Keratinocyte (primary cell): ENCODE data around the gene DPP10. TPM values are rescaled to one million over a fixed set of nuclear protein-coding genes. Genes with fewer than 3 reads are reported as not detected.

ENCODE experiments used
- DNase-seq: peaks from one replicate; pipeline ENCODE4 v3.0.0-alpha.2; 2011; ENCODE audit warnings: low read depth, missing footprints, low spot score
- FAIRE-seq: peaks from 2 replicates; lab custom pipeline; 2011; peaks lifted over from hg19 to GRCh38; lab: Jason Lieb, UNC
- H2AFZ ChIP-seq: 2 replicates; pipeline ENCODE4 v1.6.0; 2012; ENCODE audit warnings: low read length, control low read depth, inconsistent platforms; ENCODE audit not compliant: control insufficient read depth
- H3K27ac ChIP-seq: 2 replicates; pipeline ENCODE4 v1.5.1; 2011; ENCODE audit warnings: low read length; ENCODE audit not compliant: control insufficient read depth, insufficient read depth
- H3K27me3 ChIP-seq: 3 replicates; pipeline ENCODE4 v1.6.0; 2011; ENCODE audit warnings: low read length; ENCODE audit not compliant: control insufficient read depth, insufficient read depth; ENCODE audit errors: extremely low read depth
- H3K36me3 ChIP-seq, 2 experiments: 2 replicates in 1 of 2; 3 replicates in 1 of 2; pipeline ENCODE4 v1.5.1; 2011; ENCODE audit warnings: low read length in 2 of 2, mild to moderate bottlenecking in 1 of 2; ENCODE audit not compliant: control insufficient read depth in 2 of 2, insufficient read depth in 2 of 2; ENCODE audit errors: extremely low read depth in 1 of 2
- H3K4me1 ChIP-seq: 3 replicates; pipeline ENCODE4 v1.5.1; 2011; ENCODE audit warnings: low read length; ENCODE audit not compliant: control insufficient read depth, insufficient read depth; ENCODE audit errors: extremely low read depth
- H3K4me2 ChIP-seq: 3 replicates; pipeline ENCODE4 v1.6.0; 2011; ENCODE audit warnings: low read depth, low read length; ENCODE audit not compliant: control insufficient read depth, insufficient read depth; ENCODE audit errors: extremely low read depth
- H3K4me3 ChIP-seq, 3 experiments: fragments of 200-600 bp in 1 of 3; sonication (generic) in 1 of 3; 2 replicates in 2 of 3; 3 replicates in 1 of 3; pipeline ENCODE4 v1.5.1; 2011 to 2016; ENCODE audit warnings: low read length in 3 of 3, mild to moderate bottlenecking in 3 of 3, control low read depth in 2 of 3, inconsistent platforms in 1 of 3, low read depth in 1 of 3, mixed read lengths in 1 of 3, mixed run types in 1 of 3, moderate library complexity in 1 of 3; ENCODE audit not compliant: control insufficient read depth in 2 of 3, insufficient read depth in 2 of 3; ENCODE audit errors: extremely low read depth in 1 of 3
- H3K79me2 ChIP-seq: 2 replicates; pipeline ENCODE4 v1.6.0; 2012; ENCODE audit warnings: low read length; ENCODE audit not compliant: control insufficient read depth, insufficient read depth
- H3K9ac ChIP-seq: 3 replicates; pipeline ENCODE4 v1.6.0; 2011; ENCODE audit warnings: low read length; ENCODE audit not compliant: control insufficient read depth, insufficient read depth; ENCODE audit errors: extremely low read depth
- H3K9me1 ChIP-seq: 3 replicates; pipeline ENCODE4 v1.6.0; 2011; ENCODE audit warnings: low read length; ENCODE audit not compliant: control insufficient read depth, insufficient read depth; ENCODE audit errors: extremely low read depth
- H3K9me3 ChIP-seq: 2 replicates; pipeline ENCODE4 v1.5.1; 2012; ENCODE audit warnings: low read depth, low read length; ENCODE audit not compliant: control insufficient read depth
- H4K20me1 ChIP-seq: 3 replicates; pipeline ENCODE4 v1.6.0; 2011; ENCODE audit warnings: low read length; ENCODE audit not compliant: control insufficient read depth, insufficient read depth; ENCODE audit errors: extremely low read depth
- EZH2 ChIP-seq: IDR thresholded peaks from one replicate; pipeline ENCODE4 v1.6.1; 2012; ENCODE audit warnings: inconsistent platforms, mild to moderate bottlenecking, low read length, moderate library complexity
- dilution Hi-C: fragments of 300-500 bp; cut with MboI; formaldehyde crosslinking; loops from one replicate; pipeline ENCODE4 v1.7.0; 2020; ENCODE audit warnings: low sequenced_read_pairs; ENCODE audit not compliant: extremely low pct_ligation_motif_present
- polyA plus RNA-seq, 5 experiments: library from polyadenylated mRNA; depleted of rRNA in 3 of 5; stranded (reverse) in 3 of 5; stranded (forward) in 1 of 5; unstranded in 1 of 5; fragments of >200 nt; gene quantifications; 1 replicate in 1 of 5; 2 replicates in 3 of 5; 3 replicates in 1 of 5; pipeline versions ENCODE4 v1.2.1 to v1.2.3, GENCODE V29; 2011 to 2012; ENCODE audit warnings: missing spikeins in 2 of 5, low read depth in 1 of 5, low replicate concordance in 1 of 5
- TF ChIP-seq, protein P1 (sequence below), 3 experiments: IDR thresholded peaks in 1 of 3; conservative IDR thresholded peaks in 1 of 3; optimal IDR thresholded peaks in 1 of 3; 2 replicates in 2 of 3; 3 replicates in 1 of 3; pipeline versions ENCODE3 to v1.5.1; 2011; ENCODE audit warnings: low read length in 3 of 3, mild to moderate bottlenecking in 3 of 3, moderate library complexity in 2 of 3, control low read depth in 1 of 3, inconsistent platforms in 1 of 3; ENCODE audit not compliant: insufficient read depth in 2 of 3; ENCODE audit errors: extremely low read depth in 1 of 3

DPP10 gene
- polyA plus RNA-seq, 1 donor (not counting 4 experiments of a cell fraction or from before 2014, with no cell fraction given), result not detected

DNA sequence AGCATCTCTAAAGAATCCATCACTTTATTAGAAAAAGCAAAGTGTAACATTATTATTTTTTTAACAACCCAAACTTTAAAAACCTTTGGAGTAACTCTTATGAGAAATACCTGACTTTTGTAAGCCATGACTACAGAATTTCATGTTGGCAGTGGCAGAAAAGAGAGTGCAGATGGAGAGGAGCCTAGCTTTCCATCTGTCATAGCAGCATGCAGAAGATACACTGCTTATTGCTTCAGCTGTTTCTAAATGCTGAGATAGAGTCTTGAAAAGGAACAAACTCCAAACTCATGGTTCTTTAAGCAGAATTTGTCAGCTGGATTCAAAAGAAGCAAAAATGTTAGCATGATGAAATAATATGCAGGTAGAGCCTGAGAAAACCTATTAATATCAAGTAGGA is 1130.3 kb downstream of the DPP10 start:
- no peaks in the 10 kb centered on the region for H4K20me1 ChIP-seq
- no peak for FAIRE-seq
- H3K79me2 ChIP-seq, result no peaks in the 10 kb centered on the region
- H3K36me3 ChIP-seq, result no peaks in the 10 kb centered on the region
- no peak overlapping the region for H3K27ac ChIP-seq
- H3K27me3 ChIP-seq, result no peaks in the 10 kb centered on the region
- dilution Hi-C loops, result no loop called here
- no peak overlapping the region for H3K4me3 ChIP-seq
- TF ChIP-seq EZH2, result no peak
- TF ChIP-seq, protein P1, sequence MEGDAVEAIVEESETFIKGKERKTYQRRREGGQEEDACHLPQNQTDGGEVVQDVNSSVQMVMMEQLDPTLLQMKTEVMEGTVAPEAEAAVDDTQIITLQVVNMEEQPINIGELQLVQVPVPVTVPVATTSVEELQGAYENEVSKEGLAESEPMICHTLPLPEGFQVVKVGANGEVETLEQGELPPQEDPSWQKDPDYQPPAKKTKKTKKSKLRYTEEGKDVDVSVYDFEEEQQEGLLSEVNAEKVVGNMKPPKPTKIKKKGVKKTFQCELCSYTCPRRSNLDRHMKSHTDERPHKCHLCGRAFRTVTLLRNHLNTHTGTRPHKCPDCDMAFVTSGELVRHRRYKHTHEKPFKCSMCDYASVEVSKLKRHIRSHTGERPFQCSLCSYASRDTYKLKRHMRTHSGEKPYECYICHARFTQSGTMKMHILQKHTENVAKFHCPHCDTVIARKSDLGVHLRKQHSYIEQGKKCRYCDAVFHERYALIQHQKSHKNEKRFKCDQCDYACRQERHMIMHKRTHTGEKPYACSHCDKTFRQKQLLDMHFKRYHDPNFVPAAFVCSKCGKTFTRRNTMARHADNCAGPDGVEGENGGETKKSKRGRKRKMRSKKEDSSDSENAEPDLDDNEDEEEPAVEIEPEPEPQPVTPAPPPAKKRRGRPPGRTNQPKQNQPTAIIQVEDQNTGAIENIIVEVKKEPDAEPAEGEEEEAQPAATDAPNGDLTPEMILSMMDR (optimal IDR thresholded peaks at IDR 0.05 in 1 of 3, IDR thresholded peaks at IDR 0.05 in 1 of 3, conservative IDR thresholded peaks at IDR 0.05 in 1 of 3; ENCODE audit: extremely low read depth in 1 of 3, insufficient read depth in 2 of 3, low read length in 3 of 3), result no peak
- H3K9me1 ChIP-seq, result no peaks in the 10 kb centered on the region
- H2AFZ ChIP-seq, result no peak overlapping the region
- DNase-seq, result no peak
- no peaks in the 10 kb centered on the region for H3K9me3 ChIP-seq
- H3K9ac ChIP-seq, result no peak overlapping the region
- no peaks in the 10 kb centered on the region for H3K4me1 ChIP-seq
- no peak overlapping the region for H3K4me2 ChIP-seq

DNA sequence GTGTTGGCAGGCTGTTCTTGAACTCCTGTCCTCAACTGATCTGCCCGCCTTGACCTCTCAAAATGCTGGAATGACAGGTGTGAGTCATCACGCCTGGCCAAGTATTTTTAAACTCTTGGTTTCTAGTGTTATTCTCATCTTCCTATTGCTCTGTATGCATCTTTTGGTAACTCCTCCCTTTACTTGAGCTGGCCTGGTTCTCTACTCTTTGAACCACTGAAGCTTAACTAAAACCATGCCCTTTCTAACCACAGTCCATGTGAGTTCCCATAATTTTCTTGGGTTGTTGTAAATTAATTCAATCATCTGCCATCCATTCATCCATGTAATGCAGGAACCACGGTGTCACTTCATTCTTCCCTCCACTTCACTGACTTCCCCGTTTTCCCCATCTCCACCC is 1131.3 kb downstream of the DPP10 start:
- FAIRE-seq (no peak), DNase-seq (no peak)
- no peaks in the 10 kb centered on the region for H3K27me3 ChIP-seq
- no peaks in the 10 kb centered on the region for H3K79me2 ChIP-seq
- H4K20me1 ChIP-seq, result no peaks in the 10 kb centered on the region
- no peak overlapping the region for H2AFZ ChIP-seq
- H3K9ac ChIP-seq, result no peak overlapping the region
- H3K4me1 ChIP-seq, result no peaks in the 10 kb centered on the region
- dilution Hi-C loops, result no loop called here
- no peaks in the 10 kb centered on the region for H3K9me1 ChIP-seq
- no peak overlapping the region for H3K27ac ChIP-seq
- H3K4me2 ChIP-seq, result no peak overlapping the region
- TF ChIP-seq EZH2, result no peak
- TF ChIP-seq, protein P1 (optimal IDR thresholded peaks at IDR 0.05 in 1 of 3, IDR thresholded peaks at IDR 0.05 in 1 of 3, conservative IDR thresholded peaks at IDR 0.05 in 1 of 3; ENCODE audit: extremely low read depth in 1 of 3, insufficient read depth in 2 of 3, low read length in 3 of 3), result no peak
- H3K36me3 ChIP-seq, result no peaks in the 10 kb centered on the region
- no peak overlapping the region for H3K4me3 ChIP-seq
- H3K9me3 ChIP-seq, result no peaks in the 10 kb centered on the region
